ENCODE data around the gene ZNF410. TPM values are rescaled to one million over a fixed set of nuclear protein-coding genes. Genes with fewer than 3 reads are reported as not detected.

Gene ZNF410
- polyA plus RNA-seq, 1 donor (not counting 4 experiments of a cell fraction or from before 2014, with no cell fraction given) = 57.9 TPM

DNA sequence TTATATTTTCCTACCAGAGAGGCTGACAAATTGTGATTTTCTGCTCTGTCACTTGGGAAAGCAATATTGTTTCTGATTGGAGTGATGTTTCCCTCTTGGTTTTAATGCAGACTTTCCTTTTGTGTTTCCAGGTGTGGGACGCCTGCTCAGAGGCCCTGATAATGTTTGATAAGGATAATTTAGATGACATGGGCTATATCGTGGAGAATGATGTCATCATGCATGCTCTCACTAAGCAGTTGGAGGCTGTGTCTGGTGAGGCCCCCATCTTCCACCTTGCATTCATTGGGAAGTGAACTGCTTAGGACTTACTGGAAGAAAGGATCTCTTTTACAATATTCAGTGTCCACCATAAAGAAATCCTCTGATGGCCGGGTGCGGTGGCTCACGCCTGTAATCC lies 69.0 kb downstream of the ZNF410 start:
- peaks cover 4% of the 10 kb centered on the region for H3K79me2 ChIP-seq (ENCODE audit: control insufficient read depth, insufficient read depth, low read length)
- H3K4me3 ChIP-seq (ENCODE audit: control insufficient read depth in 2 of 3, extremely low read depth in 1 of 3, insufficient read depth in 2 of 3, low read depth in 1 of 3, low read length in 3 of 3) = no peak overlapping the region
- no peak overlapping the region for H3K4me2 ChIP-seq (ENCODE audit: control insufficient read depth, extremely low read depth, insufficient read depth, low read depth, low read length)
- H3K9me1 ChIP-seq (ENCODE audit: control insufficient read depth, extremely low read depth, insufficient read depth, low read length) = no peaks in the 10 kb centered on the region
- H3K9me3 ChIP-seq (ENCODE audit: control insufficient read depth, low read depth, low read length) = no peaks in the 10 kb centered on the region
- no peak overlapping the region for H3K27ac ChIP-seq (ENCODE audit: control insufficient read depth, insufficient read depth, low read length)
- H3K36me3 ChIP-seq (ENCODE audit: control insufficient read depth in 2 of 2, extremely low read depth in 1 of 2, insufficient read depth in 2 of 2, low read length in 2 of 2) = peaks cover 7 to 18% of the 10 kb centered on the region in 2 experiments
- DNase-seq (ENCODE audit: low read depth, low spot score) (no peak), FAIRE-seq (no peak)
- no peak overlapping the region for H3K9ac ChIP-seq (ENCODE audit: control insufficient read depth, extremely low read depth, insufficient read depth, low read length)
- no peaks in the 10 kb centered on the region for H3K27me3 ChIP-seq (ENCODE audit: control insufficient read depth, extremely low read depth, insufficient read depth, low read length)
- dilution Hi-C loops (cut with MboI; ENCODE audit: extremely low pct_ligation_motif_present, low sequenced_read_pairs) = no loop called here
- peaks cover 3% of the 10 kb centered on the region for H3K4me1 ChIP-seq (ENCODE audit: control insufficient read depth, extremely low read depth, insufficient read depth, low read length)
- no peak overlapping the region for H2AFZ ChIP-seq (ENCODE audit: control insufficient read depth, low read length)
- TF ChIP-seq, protein P1, sequence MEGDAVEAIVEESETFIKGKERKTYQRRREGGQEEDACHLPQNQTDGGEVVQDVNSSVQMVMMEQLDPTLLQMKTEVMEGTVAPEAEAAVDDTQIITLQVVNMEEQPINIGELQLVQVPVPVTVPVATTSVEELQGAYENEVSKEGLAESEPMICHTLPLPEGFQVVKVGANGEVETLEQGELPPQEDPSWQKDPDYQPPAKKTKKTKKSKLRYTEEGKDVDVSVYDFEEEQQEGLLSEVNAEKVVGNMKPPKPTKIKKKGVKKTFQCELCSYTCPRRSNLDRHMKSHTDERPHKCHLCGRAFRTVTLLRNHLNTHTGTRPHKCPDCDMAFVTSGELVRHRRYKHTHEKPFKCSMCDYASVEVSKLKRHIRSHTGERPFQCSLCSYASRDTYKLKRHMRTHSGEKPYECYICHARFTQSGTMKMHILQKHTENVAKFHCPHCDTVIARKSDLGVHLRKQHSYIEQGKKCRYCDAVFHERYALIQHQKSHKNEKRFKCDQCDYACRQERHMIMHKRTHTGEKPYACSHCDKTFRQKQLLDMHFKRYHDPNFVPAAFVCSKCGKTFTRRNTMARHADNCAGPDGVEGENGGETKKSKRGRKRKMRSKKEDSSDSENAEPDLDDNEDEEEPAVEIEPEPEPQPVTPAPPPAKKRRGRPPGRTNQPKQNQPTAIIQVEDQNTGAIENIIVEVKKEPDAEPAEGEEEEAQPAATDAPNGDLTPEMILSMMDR (optimal IDR thresholded peaks at IDR 0.05 in 1 of 3, IDR thresholded peaks at IDR 0.05 in 1 of 3, conservative IDR thresholded peaks at IDR 0.05 in 1 of 3; ENCODE audit: extremely low read depth in 1 of 3, insufficient read depth in 2 of 3, low read length in 3 of 3) = no peak
- TF ChIP-seq EZH2 (IDR thresholded peaks at IDR 0.05; ENCODE audit: low read length) = no peak
- no peaks in the 10 kb centered on the region for H4K20me1 ChIP-seq (ENCODE audit: control insufficient read depth, extremely low read depth, insufficient read depth, low read length)

GRCh38 chr14:73958591-73958990 lies 71.9 kb downstream of the ZNF410 start:
- H3K36me3 ChIP-seq (ENCODE audit: control insufficient read depth in 2 of 2, extremely low read depth in 1 of 2, insufficient read depth in 2 of 2, low read length in 2 of 2) = peaks cover 17 to 20% of the 10 kb centered on the region in 2 experiments
- FAIRE-seq (no peak), DNase-seq (ENCODE audit: low read depth, low spot score) (no peak)
- H2AFZ ChIP-seq (ENCODE audit: control insufficient read depth, low read length) = no peak overlapping the region
- dilution Hi-C loops (cut with MboI; ENCODE audit: extremely low pct_ligation_motif_present, low sequenced_read_pairs) = no loop called here
- H3K4me3 ChIP-seq (ENCODE audit: control insufficient read depth in 2 of 3, extremely low read depth in 1 of 3, insufficient read depth in 2 of 3, low read depth in 1 of 3, low read length in 3 of 3) = no peak overlapping the region
- no peaks in the 10 kb centered on the region for H3K27me3 ChIP-seq (ENCODE audit: control insufficient read depth, extremely low read depth, insufficient read depth, low read length)
- no peaks in the 10 kb centered on the region for H3K79me2 ChIP-seq (ENCODE audit: control insufficient read depth, insufficient read depth, low read length)
- H4K20me1 ChIP-seq (ENCODE audit: control insufficient read depth, extremely low read depth, insufficient read depth, low read length) = no peaks in the 10 kb centered on the region
- H3K4me2 ChIP-seq (ENCODE audit: control insufficient read depth, extremely low read depth, insufficient read depth, low read depth, low read length) = no peak overlapping the region
- H3K9me1 ChIP-seq (ENCODE audit: control insufficient read depth, extremely low read depth, insufficient read depth, low read length) = no peaks in the 10 kb centered on the region
- TF ChIP-seq, protein P1 (optimal IDR thresholded peaks at IDR 0.05 in 1 of 3, IDR thresholded peaks at IDR 0.05 in 1 of 3, conservative IDR thresholded peaks at IDR 0.05 in 1 of 3; ENCODE audit: extremely low read depth in 1 of 3, insufficient read depth in 2 of 3, low read length in 3 of 3) = no peak
- no peak for TF ChIP-seq EZH2 (IDR thresholded peaks at IDR 0.05; ENCODE audit: low read length)
- H3K9me3 ChIP-seq (ENCODE audit: control insufficient read depth, low read depth, low read length) = no peaks in the 10 kb centered on the region
- H3K27ac ChIP-seq (ENCODE audit: control insufficient read depth, insufficient read depth, low read length) = no peak overlapping the region
- H3K4me1 ChIP-seq (ENCODE audit: control insufficient read depth, extremely low read depth, insufficient read depth, low read length) = no peaks in the 10 kb centered on the region
- no peak overlapping the region for H3K9ac ChIP-seq (ENCODE audit: control insufficient read depth, extremely low read depth, insufficient read depth, low read length)

All from keratinocyte (primary cell).